ENCODE data around the gene DCXR.
"Not testable (repeated sequence)": the region's sequence is repeated elsewhere in the genome, so short reads cannot be mapped to it uniquely, and the experiment has no call there.

The DCXR gene

DNA sequence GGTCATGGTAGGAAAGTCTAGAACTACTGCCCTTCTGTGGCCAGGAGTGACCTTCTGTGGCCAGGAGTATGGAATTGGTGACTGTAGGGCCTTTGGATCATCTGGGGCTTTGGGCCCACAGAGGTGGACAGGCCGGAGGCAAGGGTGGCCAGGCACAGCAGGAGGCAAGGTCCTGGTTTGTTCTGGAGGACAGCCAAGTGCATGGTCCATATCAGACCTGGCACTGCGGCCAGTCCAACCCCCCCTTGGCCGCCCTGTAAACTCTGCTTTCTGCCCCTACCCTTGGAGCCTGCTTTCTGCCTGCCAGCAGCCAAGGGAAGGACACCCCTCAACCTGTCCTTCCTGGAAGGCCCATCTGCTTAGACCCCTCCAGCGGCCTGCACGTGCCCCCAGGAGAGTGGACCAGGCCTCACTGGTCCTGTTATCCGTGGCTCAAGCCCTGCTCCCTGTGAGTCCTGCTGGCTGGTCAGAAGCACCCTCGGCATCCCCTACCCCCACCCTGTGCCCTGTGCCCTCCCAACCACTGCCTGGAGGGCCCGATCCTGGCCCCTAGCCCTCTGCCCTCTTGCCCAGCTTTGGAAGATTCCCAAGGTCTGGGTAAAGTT lies 2.3 kb upstream of the DCXR start:
- no peak for DNase-seq (ENCODE audit: low read depth)

DNA sequence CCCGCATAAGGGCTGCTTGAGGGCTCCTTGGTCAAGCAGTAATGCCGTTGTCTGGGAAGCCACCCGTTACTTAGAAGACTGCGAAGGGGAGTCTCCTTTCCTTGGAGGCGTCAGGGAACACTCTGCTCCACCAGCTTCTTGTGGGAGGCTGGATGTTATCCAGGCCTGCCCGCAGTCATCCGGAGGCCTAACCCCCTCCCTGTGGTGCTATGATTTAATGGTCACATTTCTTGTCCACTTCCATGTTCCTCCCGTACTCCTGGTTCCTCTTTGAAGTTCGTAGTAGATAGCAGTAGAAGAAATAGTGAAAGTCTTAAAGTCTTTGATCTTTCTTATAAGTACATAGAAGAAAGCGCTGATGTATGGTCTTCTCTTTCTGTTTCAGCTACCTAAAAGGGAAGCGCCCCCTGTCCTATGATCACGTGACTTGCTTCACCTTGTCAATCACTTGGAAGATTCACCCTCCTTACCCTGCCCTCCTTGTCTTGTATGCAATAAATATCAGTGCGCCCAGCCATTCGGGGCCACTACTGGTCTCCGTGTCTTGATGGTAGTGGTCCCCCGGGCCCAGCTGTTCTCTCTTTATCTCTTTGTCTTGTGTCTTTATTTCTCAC lies 1.4 kb upstream of the DCXR start:
- DNase-seq (ENCODE audit: low read depth), result not testable (repeated sequence)

DNA sequence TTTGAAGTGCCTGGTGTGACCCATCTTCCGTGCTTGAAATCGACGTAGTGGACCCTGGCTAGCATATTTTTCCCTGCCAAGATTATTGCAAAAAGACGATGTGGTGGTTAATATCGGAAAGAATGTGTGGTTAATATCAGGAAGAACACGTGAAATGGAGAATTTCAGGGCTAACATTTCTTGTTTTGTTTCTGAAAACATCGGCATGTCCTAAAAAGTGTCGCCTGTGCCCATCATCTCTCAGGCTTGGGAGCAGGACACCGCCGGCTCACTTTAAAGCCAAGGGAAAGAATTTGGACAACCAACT lies 345 bp upstream of the DCXR start:
- DNase-seq (ENCODE audit: low read depth), result no peak

DNA sequence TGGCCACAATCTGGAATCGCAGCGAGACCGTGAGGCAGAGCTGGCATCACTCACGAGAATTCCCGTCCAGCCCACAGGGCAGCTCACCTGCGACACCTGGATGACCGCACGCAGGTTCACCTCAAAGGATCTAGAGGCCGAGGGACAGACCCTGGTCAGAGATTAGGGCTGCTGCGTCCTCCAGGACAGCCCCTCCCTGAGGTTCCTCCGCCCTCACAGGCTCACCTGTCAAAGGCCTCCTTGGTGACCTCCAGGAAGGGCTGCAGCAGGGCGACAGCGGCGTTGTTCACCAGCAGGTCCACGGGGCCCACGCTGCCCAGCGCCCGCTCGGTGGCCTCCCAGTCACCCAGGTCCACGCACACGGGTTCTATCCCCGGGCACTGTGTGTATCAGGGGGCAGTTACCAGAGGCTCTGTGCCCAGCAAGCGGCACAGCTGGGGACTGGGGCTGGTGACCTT lies 834 bp downstream of the DCXR start:
- no peak for DNase-seq (ENCODE audit: low read depth)

DNA sequence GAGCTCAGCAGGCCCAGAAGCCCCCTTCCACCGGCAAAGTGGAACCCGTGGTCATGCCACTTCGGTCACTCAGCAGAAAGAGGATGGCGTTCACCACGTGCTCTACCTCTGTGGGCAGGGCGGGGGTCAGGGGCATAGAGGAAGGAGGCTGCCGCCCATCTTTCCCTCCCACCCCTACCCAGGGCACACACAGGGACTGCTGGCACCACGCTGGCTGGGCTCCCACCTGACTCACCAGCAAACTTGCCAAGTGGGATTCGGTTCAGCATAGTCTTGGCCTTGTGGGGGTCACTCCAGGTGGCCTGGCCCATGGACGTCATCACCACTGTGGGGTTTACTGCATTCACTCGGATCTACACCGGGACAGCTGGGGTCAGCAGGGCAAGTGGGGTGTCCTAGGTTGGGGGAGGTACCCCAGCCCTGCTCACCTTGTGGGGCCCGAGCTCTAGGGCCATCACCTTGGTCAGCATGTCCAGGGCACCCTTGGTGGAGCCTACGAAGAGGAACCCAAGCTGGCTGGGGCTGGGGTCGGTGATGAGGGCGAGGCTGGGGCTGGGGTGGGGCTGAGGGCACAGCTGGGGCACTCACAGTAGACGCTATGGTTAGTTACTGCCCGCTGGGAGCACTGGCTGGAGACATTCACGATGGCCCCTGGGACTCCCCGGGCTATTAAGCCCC lies 1.4 kb downstream of the DCXR start:
- DNase-seq (ENCODE audit: low read depth), result no peak

DNA sequence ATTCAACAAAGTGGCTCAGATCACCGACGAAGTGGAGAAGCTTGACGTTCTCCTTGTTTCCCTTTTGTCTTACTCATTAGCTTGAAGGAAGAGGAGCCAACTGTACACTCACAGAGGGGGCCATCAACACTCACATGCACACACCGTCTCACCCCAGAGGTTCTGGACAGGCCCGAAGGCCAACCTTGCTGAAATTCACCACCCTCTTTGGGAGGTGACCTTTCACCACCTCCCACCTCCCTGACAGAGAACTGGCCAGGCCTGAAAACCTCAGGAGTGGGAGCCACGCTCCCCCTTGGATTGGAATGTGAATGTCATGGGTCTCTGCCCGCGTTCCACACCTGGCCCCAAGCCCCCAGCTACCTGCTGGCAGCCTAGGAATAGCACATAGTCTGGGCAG lies 2.0 kb downstream of the DCXR start:
- DNase-seq (ENCODE audit: low read depth), result no peak

DNA sequence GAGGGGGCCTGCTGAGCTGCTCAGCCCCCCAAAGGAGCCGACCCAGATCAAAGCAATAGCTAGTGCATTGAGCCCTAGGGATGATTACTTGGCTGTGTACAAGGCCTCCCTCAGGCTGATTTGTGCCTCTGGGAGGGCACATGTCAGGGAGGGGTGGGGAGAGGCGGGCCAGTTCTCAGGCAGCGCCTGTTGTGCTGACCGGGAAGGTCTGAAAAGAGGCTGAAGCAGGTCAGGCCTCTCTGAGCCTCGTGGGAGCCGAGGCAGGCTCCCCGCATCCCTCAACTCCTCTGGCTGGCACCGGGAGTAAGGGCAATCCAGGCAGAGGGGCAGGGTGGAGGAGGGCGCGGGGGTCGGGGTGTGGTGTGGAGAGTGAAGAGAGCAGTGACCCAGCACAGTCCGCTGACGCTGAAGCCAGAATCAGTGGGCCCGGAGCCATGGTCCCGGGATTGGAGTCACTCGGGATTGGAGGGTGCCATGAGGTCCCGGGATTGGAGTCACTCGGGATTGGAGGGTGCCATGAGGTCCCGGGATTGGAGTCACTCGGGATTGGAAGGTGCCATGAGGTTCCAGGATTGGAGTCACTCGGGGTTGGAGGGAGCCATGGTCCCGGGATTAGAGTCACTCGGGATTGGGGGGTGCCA lies 3.0 kb downstream of the DCXR start:
- no peak for DNase-seq (ENCODE audit: low read depth)

DNA sequence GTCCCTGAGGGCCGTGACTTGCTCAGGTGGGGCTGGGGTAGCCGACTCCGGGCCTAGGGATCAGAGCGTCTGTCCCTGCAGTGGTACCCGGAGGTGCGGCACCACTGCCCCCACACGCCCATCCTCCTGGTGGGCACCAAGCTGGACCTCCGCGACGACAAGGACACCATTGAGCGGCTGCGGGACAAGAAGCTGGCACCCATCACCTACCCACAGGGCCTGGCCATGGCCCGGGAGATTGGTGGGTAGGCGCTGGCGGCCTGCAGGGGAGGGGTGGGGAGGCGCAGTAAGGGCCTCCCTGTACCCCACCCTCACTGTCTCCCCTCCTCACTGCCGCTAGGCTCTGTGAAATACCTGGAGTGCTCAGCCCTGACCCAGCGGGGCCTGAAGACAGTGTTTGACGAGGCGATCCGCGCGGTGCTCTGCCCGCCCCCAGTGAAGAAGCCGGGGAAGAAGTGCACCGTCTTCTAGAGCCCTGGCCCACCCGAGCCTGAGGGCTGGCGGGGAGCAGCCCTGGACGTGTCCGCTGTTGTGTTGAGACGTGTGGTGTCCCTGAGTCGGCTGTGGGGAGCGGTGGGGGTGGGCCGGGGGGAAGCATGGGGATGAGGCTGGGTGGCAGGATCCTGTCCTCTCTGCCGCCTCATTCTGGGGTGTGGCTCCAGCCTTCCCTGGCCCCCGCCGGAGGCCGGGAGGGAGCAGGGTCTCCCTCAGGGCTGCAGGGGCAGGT lies 4.0 kb downstream of the DCXR start:
- DNase-seq (ENCODE audit: low read depth), result no peak

DNA sequence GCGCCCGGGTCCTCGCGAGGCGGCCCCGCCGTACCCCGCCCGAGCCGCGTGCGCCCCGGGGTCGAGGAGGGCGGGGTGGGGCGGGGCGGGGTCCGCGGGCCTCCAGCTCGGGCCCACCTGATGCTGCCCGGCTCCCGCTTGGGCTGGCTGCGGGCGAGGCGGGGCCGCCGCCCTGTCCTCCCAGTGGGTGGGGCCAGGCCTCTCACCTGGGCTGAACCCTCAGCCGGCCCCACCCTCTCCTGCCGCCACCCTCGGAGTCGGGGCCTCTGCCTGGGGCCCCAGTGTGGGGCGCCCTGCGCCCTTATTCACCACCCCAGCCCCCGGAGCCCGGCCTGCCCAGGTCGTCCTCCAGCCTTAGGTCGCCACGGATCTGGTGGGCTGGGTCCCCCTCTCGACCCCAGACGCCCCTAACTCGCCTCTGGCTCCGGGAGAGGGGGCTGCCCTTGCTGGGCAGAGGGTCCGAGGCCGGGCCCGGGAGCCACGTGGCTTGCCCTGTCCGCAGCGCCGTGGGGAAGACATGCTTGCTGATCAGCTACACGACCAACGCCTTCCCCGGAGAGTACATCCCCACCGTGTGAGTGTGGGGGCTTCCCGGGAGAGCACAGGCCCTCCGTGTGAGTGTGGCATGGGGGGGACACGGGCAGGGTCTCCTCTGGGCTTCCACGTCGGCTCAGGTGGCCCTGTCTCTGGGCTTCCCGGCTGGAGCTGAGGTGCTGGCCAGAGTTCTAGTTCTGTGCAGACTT lies 5.4 kb downstream of the DCXR start:
- DNase-seq (ENCODE audit: low read depth), result no peak

DNA sequence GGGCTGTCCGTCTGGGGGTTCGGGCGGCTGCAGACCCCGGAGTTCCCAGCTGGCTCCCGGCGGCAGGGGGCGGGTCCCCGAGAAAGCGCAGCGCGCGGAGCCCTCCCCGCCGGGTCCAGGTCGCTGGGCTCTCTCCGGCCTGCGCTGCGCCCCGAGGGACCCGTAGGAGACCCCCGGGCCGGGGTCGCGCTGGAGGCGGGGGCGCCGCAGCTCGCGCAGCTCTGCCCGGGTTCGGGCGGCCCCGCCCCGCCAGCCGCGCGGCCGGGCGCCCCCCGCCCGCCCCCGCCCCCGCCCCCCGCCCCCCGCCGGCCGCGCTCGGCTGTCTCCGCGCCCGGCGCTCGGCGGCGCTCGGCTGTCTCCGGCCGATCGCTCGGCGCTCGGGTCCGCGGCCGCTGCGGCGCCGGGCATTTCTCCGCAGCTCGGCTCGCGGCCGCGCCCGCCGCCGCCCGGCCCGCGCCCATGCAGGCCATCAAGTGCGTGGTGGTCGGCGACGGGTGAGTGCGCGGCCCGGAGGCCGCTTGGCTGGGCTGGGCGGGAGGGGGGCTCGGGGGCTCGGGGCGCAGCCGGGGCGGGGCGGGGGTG lies 6.1 kb downstream of the DCXR start, which contains the start of gene RAC3:
Gene RAC3, plus strand, starts transcription at position 376 of the 582 bp plus-strand sequence. Its CDS starts 84 bp downstream, at position 460.
- no peak for DNase-seq (ENCODE audit: low read depth)

DNA sequence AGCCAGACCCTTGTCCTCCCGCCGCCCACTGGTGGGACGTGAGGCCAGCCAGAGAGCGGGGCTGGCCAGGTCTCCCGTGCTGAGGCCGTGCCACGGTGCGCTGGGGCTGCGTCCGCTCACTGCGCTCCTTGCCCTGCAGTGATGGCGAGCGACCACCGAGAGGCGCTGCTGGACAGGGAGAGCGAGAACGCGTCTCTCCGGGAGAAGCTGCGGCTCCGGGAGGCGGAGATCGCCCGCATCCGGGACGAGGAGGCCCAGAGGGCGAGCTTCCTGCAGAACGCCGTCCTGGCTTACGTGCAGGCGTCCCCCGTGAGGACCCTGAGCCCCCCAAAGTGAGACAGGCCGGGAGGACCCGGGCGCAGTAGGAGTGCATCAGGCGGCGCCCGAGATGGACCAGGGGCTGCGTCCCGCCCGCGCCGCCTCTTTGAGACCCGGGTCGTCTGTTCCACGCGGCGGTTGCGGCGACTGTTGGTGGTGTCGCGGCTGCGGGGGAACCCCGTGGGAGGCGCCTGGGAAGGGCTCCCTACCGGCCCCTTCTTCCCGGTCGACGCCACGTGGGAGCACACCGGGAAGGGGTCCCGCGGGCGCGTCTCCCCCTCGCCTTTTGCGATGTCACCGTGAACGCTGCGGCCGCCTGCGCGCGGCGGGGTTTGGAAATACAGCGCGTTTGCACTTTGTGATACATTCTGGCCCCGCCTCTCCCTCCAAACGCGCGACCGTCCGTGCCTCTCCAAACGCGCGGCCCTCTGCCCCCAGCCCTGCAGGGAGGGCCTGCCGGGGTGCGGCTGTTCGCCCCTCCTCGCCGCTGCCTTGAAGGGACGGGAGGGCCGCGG lies 6.8 kb downstream of the DCXR start:
- peak; percentile 47 for DNase-seq (ENCODE audit: low read depth)

DNA sequence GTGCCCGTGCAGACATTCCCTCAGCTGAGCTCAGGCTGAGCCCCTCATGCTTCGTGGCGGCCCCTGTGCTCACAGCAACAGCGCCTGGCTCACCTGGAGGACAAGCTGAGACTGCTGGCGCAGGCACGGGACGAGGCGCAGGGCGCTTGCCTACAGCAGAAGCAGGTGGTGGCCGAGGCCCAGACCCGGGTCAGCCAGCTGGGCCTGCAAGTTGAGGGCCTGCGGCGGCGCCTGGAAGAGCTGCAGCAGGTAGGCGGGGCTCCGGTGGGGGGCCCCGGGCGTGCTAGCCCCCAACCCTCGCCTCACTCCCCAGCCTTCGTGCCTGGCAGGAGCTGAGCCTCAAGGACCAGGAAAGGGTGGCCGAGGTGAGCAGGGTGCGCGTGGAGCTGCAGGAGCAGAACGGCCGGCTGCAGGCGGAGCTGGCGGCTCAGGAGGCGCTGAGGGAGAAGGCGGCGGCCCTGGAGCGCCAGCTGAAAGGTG lies 7.5 kb downstream of the DCXR start:
- DNase-seq (ENCODE audit: low read depth), result no peak

DNA sequence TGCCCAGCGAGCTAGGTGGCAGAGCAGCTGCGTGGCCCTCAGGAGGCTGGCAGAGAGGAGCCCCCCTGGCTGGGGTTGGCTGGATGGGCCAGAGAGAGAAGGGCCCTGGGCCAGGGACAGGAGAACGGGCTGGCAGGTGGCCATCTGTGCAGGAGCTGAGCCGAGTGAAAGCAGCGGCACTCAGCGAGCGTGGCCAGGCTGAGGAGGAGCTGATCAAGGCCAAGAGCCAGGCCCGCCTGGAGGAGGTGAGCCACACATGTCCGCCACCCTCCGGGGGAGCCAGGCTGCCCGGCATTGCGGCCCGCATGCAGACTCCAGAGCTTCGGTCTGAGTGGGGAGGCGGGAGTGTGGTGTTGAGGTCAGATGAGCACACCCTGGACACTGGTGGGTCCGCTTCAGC lies 8.1 kb downstream of the DCXR start:
- no peak for DNase-seq (ENCODE audit: low read depth)

DNA sequence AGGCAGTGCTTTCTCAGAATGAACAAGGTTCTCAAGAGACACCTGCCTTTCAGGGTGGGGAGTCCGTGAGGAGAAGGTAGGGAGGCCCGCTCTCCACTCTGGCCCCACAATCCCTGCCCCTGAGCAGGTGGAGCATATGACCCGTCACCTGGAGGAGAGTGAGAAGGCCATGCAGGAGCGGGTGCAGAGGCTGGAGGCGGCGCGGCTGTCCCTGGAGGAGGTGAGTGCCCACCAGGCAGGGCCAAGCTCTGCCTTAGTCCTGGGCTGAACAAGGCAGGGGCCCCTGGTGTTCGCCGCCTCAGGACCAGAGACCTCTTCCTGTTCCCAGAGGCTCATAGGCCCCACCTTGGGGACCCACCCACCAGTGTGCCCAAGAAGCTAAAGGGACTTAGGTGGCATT lies 8.5 kb downstream of the DCXR start:
- no peak for DNase-seq (ENCODE audit: low read depth)

DNA sequence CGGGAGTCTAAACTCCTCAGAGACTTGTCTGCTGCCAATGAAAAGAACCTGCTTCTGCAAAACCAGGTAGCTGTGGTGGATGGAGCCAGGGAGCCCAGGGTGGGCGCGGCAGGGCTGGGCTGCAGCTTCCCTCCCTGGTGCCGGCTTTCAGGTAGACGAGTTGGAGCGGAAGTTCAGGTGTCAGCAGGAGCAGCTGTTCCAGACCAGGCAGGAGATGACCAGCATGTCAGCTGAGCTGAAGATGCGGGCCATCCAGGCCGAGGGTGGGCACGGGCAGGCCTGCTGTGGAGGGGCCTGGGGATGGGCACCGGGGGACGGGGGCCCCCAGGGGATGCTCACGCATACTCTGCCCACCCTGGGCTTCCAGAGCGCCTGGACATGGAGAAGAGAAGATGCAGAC lies 9.3 kb downstream of the DCXR start:
- DNase-seq (ENCODE audit: low read depth), result no peak

DNA sequence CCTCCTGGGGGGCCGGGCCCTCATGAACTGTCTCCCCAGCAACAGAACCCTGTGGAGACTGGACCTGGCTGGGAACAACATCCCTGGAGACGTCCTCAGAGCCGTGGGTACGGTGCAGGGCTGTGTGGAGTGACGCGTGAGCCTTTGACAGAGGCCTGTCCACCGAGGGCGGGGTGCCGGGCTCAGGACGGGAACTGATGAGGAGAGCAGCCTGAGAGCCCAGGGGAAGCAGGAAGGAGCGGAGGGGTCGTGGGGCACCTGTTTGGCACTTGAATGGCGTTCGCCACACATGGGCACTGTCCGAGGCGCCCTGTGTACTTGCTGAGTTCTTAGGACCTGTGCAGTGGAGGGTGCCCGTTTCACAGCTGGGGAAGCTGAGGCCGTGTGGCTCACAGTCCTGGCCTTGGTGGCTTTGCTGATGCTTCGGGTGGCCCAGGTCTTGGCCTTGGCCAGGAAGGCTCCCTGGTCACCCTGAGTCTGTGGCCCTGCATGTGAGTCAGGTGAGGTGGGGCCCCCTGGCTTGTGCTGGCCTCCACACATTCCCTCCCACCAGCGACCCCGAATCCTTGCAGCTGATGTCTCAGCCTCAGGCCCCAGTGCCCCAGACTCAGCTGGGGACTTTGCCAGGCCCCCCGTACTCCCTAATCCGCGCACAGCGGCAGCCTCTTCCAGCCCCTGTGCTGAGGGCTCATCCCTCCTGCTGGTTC lies 11.9 kb downstream of the DCXR start:
- DNase-seq (ENCODE audit: low read depth), result no peak

DNA sequence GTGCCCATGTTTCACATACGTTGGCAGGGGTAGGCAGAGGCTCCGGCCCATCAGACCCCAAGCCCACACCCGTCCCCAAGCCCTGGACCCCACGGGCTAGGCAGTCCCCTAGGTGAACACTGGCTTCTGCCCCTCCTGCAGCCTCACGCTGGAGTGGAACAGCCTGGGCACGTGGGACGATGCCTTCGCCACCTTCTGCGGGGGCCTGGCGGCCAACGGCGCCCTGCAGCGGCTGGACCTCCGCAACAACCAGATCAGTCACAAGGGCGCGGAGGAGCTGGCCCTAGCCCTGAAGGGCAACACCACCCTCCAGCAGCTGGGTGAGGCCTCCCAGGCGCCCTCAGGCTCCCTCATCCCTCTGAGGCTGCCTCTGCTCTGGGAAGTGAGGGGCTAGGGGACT lies 12.6 kb downstream of the DCXR start:
- DNase-seq (ENCODE audit: low read depth), result no peak

DNA sequence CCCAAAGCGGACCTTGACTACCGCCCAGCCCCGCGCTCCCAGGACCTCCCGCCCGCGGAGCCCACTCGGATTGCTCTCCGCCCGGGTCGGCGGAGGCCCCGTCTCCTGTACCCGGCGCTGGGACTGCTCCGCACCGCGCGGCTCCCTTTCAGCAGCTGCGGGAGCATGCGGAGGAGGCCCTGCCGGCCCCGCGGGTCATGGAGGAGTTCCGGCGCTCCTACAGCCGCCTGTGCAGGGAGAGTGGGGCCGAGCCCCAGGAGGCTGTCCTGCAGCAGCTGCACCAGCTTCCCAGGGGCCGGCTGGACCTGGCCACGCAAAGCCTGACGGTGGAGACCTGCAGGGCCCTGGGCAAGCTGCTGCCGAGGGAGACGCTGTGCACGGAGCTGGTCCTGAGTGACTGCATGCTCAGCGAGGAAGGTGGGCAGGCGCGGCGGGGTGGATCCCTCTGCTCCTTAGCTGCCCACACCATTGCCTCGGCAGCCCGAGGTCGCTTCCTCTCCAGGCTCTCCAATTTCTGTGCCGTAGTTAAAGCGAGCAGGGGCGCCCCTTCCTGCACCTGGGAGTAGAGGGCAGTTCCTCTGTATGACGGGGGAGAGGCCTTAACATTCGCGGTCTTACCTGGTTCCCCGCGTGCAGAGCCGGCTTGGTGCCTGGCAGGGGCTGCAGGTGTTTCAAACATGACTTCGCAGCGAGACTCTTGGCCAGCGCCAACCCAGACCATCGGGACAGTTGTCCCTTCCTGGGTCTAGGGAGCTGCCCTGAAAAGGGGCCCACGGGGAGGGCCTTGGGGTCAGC lies 13.9 kb downstream of the DCXR start:
- DNase-seq (ENCODE audit: low read depth), result no peak

DNA sequence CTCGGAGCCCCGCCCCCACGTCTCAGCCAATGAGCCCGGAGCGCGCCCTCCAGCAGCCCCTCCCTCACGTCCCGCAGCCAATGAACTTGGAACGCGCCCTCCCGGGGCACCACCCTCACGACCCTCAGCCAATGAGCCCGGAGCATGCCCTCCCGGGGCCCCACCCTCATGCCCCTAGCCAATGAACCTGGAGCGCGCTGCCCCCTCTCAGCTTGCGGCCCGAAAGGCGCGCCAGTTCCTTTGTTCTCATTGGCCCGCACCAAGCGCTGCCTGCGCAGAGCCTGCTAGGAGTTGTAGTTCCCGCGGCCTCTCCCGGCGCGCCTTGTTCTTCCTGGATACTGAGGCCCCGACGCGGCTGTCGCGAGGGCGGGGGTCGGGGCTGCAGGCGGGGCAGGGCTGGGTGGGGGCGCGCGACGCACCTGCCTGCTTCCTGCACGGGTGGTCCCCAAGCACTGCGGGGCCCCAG lies 14.5 kb downstream of the DCXR start, which contains the start of gene LRRC45:
Gene LRRC45, plus strand, starts transcription at position 325 of the 466 bp plus-strand sequence. CDS start 339 bp downstream, outside the sequence.
- DNase-seq (ENCODE audit: low read depth), result peak; percentile 99
